ENCODE measurements around the gene SLC9A9.
"Not testable (repeated sequence)": the region's sequence is repeated elsewhere in the genome, so short reads cannot be mapped to it uniquely, and the experiment has no call there.

SLC9A9 gene

DNA sequence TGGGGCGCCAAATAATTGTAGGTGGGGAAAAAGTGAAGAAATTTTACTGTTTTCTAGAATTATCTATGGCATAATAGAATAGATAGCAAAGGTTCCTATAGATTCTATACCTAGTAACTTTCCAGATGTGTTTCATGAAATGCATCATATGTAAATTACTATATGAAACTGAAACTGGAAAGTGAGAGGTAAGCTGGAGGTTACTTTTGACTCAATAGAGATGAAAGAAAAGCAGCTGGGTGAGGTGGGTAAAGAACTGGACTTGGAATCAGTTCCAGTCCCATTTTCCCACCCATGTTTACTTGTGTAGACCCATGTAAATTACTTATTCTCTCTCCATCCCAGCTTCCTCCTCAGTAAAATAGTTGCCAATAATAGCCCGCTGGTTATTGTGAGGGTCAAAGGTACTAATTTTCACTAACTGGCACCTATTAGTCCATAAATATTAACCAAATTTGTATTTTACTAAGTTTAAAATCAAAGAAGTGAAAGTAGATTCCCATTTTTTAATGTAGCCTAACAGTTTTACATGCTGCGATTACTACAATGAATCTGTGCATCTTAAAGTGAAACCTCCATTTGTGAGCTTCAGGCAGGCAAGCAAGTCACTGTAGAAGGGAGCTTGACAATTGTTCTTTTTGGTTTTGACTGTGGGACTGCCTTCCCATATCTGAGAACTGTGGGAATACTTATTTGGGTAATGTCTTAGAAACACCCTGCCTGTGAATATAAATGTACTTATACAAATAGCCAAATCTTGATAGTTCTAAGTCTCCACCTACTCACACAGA is 312.1 kb downstream of the SLC9A9 start:
- no peaks in the 10 kb centered on the region for H3K9me3 ChIP-seq
- H3K27me3 ChIP-seq, result no peaks in the 10 kb centered on the region
- no peaks in the 10 kb centered on the region for H3K36me3 ChIP-seq
- peaks cover 23% of the 10 kb centered on the region for H3K4me1 ChIP-seq
- H3K27ac ChIP-seq, result no peak overlapping the region
- no peak for TF ChIP-seq Cebpa-rat (IDR thresholded peaks at IDR 0.05)
- no peaks in the 10 kb centered on the region for H4K20me1 ChIP-seq
- peak overlapping the region; percentile 39 for H3K4me2 ChIP-seq
- no peak overlapping the region for H3K4me3 ChIP-seq
- no peak overlapping the region for H3K9ac ChIP-seq

DNA sequence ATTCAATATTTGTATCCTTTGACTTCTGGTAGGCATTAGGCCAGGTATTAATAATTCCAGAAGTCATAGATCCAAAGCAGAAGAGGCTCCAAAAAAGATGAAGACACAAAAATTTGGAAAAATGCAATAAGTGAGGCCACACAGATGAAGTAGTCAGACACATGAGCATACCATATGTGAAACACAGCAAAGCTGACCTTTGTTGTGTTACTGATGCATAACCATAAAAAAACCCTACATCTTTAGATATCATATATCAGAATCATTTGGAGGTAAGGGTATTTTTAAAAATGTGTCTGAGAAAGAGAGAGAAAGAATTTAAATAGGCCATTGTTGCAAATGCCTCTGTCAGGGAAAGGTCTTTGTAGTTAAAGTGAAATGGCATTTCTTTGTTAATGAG is 314.9 kb downstream of the SLC9A9 start:
- Histone ChIP-seq H3K4me3 (no peak overlapping the region), H3K36me3 (no peaks in the 10 kb centered on the region), H3K27me3 (no peaks in the 10 kb centered on the region), H3K4me2 (no peak overlapping the region), H3K4me1 (peaks cover 51% of the 10 kb centered on the region), H4K20me1 (no peaks in the 10 kb centered on the region), H3K27ac (no peak overlapping the region), H3K9ac (no peak overlapping the region), H3K9me3 (no peaks in the 10 kb centered on the region)
- no peak for TF ChIP-seq Cebpa-rat (IDR thresholded peaks at IDR 0.05)

DNA sequence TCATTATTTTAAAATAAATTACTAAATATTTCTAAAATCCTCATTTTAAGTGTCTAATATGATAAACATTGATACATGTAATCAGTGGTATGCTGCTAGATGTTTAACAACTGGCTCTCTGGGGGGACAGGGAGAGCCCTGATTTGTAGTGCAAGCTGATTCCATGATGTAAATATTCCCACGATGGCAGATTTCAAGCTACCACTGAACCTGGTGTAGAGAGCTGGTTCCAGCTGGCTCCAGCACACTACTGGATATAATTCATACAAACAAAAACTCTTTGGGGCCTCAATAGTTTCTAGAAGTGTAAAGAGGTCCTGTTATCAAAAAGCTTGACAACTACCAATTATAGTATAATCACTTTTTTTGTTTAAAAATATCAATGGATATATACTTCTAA is 316.2 kb downstream of the SLC9A9 start:
- no peak overlapping the region for H3K27ac ChIP-seq
- H4K20me1 ChIP-seq, result no peaks in the 10 kb centered on the region
- H3K4me1 ChIP-seq, result peaks cover 60% of the 10 kb centered on the region
- no peaks in the 10 kb centered on the region for H3K9me3 ChIP-seq
- H3K4me2 ChIP-seq, result no peak overlapping the region
- H3K9ac ChIP-seq, result no peak overlapping the region
- H3K4me3 ChIP-seq, result no peak overlapping the region
- H3K27me3 ChIP-seq, result no peaks in the 10 kb centered on the region
- H3K36me3 ChIP-seq, result no peaks in the 10 kb centered on the region
- TF ChIP-seq Cebpa-rat (IDR thresholded peaks at IDR 0.05), result no peak

DNA sequence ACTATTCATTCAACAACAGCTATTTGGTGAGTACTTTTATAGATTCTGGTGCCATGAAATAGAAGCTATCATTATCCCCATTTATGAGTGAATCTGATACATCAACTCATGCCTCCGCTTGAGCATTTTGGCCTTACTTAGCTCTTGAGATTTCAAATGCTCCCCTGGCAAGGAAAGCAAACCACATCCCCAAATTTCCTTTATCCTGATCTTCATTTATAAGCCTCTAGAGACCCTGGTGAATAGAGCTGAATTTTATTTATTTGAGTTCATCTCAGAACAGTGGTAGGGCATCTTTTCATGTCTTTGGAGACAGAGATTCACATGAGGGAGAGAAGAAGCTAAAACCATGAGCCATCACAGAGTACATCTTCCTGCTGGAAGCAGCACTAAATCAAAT is 317.2 kb downstream of the SLC9A9 start:
- no peaks in the 10 kb centered on the region for H3K9me3 ChIP-seq
- H4K20me1 ChIP-seq, result no peaks in the 10 kb centered on the region
- H3K4me1 ChIP-seq, result peaks cover 60% of the 10 kb centered on the region
- H3K4me2 ChIP-seq, result peak overlapping the region; percentile 82
- no peak overlapping the region for H3K9ac ChIP-seq
- H3K36me3 ChIP-seq, result no peaks in the 10 kb centered on the region
- H3K4me3 ChIP-seq, result no peak overlapping the region
- H3K27me3 ChIP-seq, result no peaks in the 10 kb centered on the region
- H3K27ac ChIP-seq, result no peak overlapping the region
- no peak for TF ChIP-seq Cebpa-rat (IDR thresholded peaks at IDR 0.05)

DNA sequence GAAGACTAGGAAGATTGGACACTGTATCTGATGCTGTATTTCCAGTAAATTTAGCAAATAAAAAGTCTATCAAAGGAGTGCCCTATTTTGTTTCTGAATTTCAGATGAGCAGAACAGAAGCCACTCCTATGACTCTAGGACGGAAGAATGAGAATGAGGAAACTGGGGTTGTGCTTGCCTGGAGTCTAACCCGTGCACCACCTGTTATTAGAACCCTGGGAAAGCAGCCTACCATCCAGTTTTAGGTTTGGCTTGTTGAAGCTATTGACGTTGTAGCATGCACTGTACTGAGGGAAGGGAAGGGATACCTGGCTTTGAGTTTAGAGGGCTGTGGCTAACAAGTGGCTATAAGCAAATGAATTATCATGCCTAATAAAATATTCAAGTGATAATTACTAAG is 318.5 kb downstream of the SLC9A9 start:
- Histone ChIP-seq H3K9ac (no peak overlapping the region), H3K4me3 (no peak overlapping the region), H3K4me2 (peak overlapping the region; percentile 82), H3K27ac (peak overlapping the region; percentile 49; the same call in 1 of the 2 replicates), H3K4me1 (peaks cover 68% of the 10 kb centered on the region), H3K9me3 (no peaks in the 10 kb centered on the region), H4K20me1 (no peaks in the 10 kb centered on the region), H3K36me3 (no peaks in the 10 kb centered on the region), H3K27me3 (no peaks in the 10 kb centered on the region)
- TF ChIP-seq Cebpa-rat (IDR thresholded peaks at IDR 0.05), result no peak

DNA sequence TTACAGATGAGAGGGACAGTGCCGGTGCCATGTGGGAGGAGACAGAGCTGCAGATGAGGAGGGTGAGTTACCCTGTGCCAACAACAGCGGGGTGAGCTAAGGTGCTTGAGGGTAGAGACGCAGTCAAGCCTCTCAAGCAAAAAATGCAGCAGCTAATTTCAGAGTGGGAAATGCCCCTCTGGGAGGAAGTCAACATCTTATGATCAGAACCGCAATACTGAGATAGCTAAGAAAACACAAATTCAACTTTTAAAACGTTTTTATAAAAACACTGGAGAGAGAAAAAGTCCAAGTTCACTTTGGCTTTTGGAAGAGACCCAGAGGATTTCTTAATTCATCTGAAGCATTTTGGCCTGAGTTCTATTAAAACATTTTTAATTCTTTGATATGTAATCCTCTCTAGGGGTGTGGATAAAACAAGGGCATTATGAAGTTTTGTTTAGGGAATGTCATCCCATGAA is 319.2 kb downstream of the SLC9A9 start:
- Histone ChIP-seq H3K4me2 (peak overlapping the region; percentile 82), H3K36me3 (no peaks in the 10 kb centered on the region), H3K4me1 (peaks cover 68% of the 10 kb centered on the region), H3K27me3 (no peaks in the 10 kb centered on the region), H3K4me3 (peak overlapping the region; percentile 31), H4K20me1 (no peaks in the 10 kb centered on the region), H3K9me3 (no peaks in the 10 kb centered on the region), H3K9ac (peak overlapping the region; percentile 46), H3K27ac (peak overlapping the region; percentile 49; the same call in 1 of the 2 replicates)
- no peak for TF ChIP-seq Cebpa-rat (IDR thresholded peaks at IDR 0.05)

DNA sequence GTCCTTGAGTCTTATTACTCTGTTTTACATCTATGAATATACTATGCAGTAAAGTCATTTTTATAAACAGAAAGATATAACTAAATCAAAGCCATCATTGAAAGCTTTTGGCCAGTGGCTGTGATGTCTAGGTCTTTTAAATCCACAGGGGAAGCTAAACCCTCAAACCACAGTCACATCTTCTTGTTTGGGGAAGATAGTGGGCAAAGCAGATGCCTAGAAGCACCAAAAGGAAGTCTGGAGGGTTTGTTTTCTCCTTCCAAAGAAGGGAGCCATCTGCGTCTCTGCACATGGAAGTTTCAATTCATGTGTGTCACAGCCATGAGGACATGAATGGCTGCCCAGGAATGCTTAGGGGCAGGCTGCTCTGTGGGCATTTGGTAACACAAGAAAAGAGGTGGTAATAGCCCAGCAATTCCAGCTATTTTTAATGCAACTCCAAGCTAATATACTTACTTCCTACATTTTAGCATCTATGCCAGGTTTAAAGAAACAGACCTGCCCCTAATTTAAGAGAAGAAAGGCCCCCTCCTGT is 322.2 kb downstream of the SLC9A9 start:
- Histone ChIP-seq H3K27me3 (no peaks in the 10 kb centered on the region), H3K4me1 (peaks cover 63% of the 10 kb centered on the region), H3K9ac (0 out of 2 replicates have a peak overlapping the region, but pooled peaks have one; percentile 1), H3K27ac (no peak overlapping the region), H3K4me3 (no peak overlapping the region), H3K9me3 (no peaks in the 10 kb centered on the region), H3K4me2 (peak overlapping the region; percentile 82), H4K20me1 (no peaks in the 10 kb centered on the region), H3K36me3 (no peaks in the 10 kb centered on the region)
- no peak for TF ChIP-seq Cebpa-rat (IDR thresholded peaks at IDR 0.05)

DNA sequence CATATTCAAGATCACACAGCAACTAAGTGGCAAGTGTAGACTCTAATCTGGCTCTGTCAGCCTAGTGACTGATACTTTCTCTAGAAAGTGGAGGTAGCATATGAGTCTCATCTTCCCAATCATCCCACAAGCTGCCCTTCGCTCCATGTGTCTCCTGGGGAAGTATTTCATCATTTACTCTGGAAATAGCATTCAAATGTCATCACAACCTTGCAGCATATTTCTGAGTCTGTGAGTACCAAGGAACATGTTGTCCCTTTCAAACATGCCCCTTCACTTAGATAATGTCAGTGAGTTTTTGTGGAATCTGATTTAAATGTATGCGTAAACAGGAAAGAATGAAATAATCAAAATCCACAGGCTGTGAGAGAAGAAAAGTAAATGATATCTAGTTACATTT is 322.9 kb downstream of the SLC9A9 start:
- H3K36me3 ChIP-seq, result no peaks in the 10 kb centered on the region
- H3K4me1 ChIP-seq, result peaks cover 61% of the 10 kb centered on the region
- no peak overlapping the region for H3K4me3 ChIP-seq
- H3K9me3 ChIP-seq, result no peaks in the 10 kb centered on the region
- no peaks in the 10 kb centered on the region for H4K20me1 ChIP-seq
- no peak overlapping the region for H3K27ac ChIP-seq
- H3K4me2 ChIP-seq, result peak overlapping the region; percentile 82
- H3K27me3 ChIP-seq, result no peaks in the 10 kb centered on the region
- H3K9ac ChIP-seq, result no peak overlapping the region
- no peak for TF ChIP-seq Cebpa-rat (IDR thresholded peaks at IDR 0.05)

DNA sequence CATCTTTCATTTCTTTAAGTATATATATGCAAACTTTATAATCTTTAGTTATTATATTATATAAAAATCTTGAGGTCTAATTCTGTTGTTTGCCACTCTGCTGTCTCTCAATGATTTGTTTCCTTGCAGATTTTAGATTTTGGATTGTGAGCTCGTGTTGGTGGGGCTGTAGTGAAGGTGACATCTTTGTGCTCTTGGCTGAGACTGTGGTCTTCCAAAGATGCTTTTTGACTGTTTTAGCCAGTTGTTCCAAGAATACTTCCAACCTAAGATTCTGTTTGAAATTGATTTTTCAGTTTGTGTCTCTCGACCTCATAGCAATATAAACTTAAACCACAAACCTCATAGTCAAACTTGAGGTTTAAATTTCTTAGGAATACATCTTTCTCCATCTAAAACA is 326.5 kb downstream of the SLC9A9 start:
- no peak for TF ChIP-seq Cebpa-rat (IDR thresholded peaks at IDR 0.05)
- H3K36me3 ChIP-seq, result no peaks in the 10 kb centered on the region
- H3K9ac ChIP-seq, result no peak overlapping the region

DNA sequence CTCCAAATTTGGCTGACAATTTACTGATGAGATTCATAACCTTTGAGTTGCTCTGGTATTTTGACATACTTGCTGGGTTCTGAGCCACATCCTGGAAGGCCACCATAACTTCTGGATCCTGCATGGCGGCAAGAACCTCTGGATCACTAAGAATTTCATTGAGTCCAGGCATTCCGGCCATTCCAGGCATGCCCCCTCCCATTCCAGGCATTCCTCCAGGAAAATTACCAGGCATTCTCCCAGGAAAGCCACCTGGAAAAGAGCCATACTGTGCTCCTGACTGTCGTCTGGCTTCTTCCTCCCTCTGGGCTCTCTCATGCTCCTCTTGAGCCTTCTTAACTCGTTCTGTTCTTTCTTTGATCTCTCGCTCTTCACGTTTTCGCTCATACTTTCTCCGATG is 331.1 kb downstream of the SLC9A9 start:
- H3K4me3 ChIP-seq, H3K4me1 ChIP-seq, H3K36me3 ChIP-seq, H3K4me2 ChIP-seq, H3K27me3 ChIP-seq, H3K27ac ChIP-seq, H3K9me3 ChIP-seq, H4K20me1 ChIP-seq, H3K9ac ChIP-seq: not testable (repeated sequence)

More for the DNA sequence above, 326.5 kb downstream of the SLC9A9 start:
- no peaks in the 10 kb centered on the region for H3K9me3 ChIP-seq
- H4K20me1 ChIP-seq, result no peaks in the 10 kb centered on the region
- no peaks in the 10 kb centered on the region for H3K27me3 ChIP-seq
- H3K4me2 ChIP-seq, result no peak overlapping the region
- H3K4me3 ChIP-seq, result no peak overlapping the region
- no peak overlapping the region for H3K27ac ChIP-seq
- H3K4me1 ChIP-seq, result peaks cover 28% of the 10 kb centered on the region
